ENCODE data around the gene ACOX2. TPM values are rescaled to one million over a fixed set of nuclear protein-coding genes. Genes with fewer than 3 reads are reported as not detected.

ACOX2 gene
- total RNA-seq, 1 experiment from 2014 or later: 12.8 TPM

DNA sequence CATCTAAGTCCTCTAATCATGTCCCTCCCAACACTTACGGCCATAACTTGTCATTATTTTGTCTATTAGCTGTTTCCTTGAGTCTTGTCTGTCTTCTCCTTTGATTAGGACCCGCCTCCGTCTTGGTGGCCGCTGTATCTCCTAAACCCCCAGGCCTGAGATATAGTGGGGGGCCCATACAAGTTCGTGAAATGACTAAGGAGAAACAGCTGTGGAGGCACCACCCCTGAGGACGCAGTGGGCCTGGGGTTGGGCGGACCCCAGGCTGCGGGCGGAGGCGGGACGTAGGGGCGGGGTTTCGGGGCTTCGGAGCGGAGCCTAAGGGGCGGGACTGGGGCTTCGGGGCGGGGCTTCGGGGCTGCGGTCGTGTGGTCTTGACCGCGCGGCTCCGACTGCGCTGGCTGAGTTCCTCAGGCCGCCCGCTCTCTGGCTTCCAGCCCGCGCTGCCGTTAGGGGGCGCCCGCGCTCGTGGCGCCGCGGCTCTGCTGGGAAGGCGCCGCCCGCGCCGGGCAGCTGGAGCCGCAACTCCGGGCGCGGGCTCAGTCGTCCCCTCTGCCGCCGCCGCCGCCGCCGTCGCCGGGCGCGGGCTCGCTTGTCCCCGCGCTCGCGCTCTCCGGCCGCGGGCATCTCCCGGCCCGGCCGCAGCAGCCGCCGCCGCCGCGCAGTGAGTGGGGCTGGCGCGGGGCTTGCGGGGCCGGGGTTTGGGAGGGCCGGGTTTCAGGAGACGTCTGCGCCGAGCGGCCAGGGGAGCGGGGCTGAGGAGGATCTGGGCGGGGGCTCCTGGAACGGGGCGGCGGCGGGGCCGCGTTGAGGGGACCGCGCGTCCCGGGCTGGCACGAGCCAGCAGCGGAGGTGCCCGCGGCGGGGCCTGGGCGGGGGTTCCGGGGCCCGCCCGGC lies 45.2 kb downstream of the ACOX2 start, which contains the start of gene KCTD6 (continued):
- TF ChIP-seq ZFX (IDR thresholded peaks at IDR 0.05): peak; percentile 74; the same call in 1 of the 2 replicates

DNA sequence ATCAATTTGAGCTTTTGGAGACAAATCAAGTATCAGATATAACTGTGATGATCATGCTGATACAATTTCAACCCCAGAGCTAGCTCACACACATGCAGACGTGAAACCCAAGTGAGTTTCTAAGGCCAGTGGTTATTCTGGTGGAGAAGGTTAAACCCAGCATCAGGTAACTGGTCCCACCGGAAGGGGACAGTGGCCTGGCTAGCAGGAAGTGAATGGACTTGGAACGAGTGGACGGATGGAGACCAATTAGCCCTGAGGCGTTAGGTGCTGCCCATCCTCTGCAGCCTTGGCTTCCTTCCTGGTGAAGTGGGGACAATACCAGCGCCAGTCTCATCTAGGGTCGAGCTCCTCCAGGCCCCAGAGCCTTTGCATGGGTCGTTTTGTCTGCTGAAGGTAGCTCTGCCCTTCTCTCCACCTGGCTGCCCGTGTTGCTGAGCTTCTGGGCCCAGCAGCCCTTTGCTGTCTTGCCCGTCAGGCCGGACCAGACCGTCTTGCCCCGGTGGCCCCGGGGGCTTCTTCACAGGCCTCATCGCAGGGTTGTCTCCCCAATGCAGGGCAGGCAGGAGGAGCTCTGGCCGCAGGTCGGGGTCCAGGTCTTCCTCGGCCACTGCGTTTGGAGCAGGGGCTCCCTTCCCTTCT lies 46.0 kb downstream of the ACOX2 start:
- Histone ChIP-seq H3K4me3 (replicated peaks in 1 of 2; ENCODE audit: low read depth in 1 of 2, low read length in 2 of 2) (peak overlapping the region; percentile 37 to 53), H3K4me2 (ENCODE audit: low read length) (peak overlapping the region; percentile 85), H3K27me3 (ENCODE audit: insufficient read depth, low read length) (no peaks in the 10 kb centered on the region), H2AFZ (ENCODE audit: low read depth, low read length, poor library complexity, severe bottlenecking) (peak overlapping the region; percentile 96), H3K79me2 (ENCODE audit: insufficient read depth, low read length) (peaks cover 38% of the 10 kb centered on the region), H3K4me1 (ENCODE audit: control insufficient read depth in 1 of 2, insufficient read depth in 2 of 2, low read length in 2 of 2) (peaks cover 20 to 45% of the 10 kb centered on the region in 2 experiments), H3K9ac (ENCODE audit: low read length) (peak overlapping the region; percentile 34; the same call in 1 of the 2 replicates), H3K27ac (ENCODE audit: low read depth, low read length) (peak overlapping the region; percentile 9; the same call in 1 of the 2 replicates), H3K9me3 (ENCODE audit: control insufficient read depth in 1 of 2, insufficient read depth in 1 of 2, low read depth in 1 of 2, low read length in 2 of 2) (no peaks in the 10 kb centered on the region), H3K36me3 (ENCODE audit: control insufficient read depth in 1 of 2, insufficient read depth in 2 of 2, low read length in 2 of 2) (no peaks in the 10 kb centered on the region), H3K9me2 (ENCODE audit: insufficient read depth) (no peaks in the 10 kb centered on the region), H4K20me1 (ENCODE audit: insufficient read depth) (no peaks in the 10 kb centered on the region)
- RAD21 ChIA-PET (ENCODE audit: low non-redundant PET in 1 of 2, low total read pairs in 2 of 2, uncharacterized antibody in 2 of 2, unreplicated experiment in 2 of 2): interaction anchor here in 1 of 2 experiments (1.1 kb wide), 1 partner anchor 20 kb away, joined by 3 read pairs; no protein-coding TSS in a partner anchor
- CTCF ChIA-PET: interaction anchor here (1.2 to 2.1 kb wide), 11 partner anchors 8 to 303 kb away, joined by 3 to 12 read pairs (median 5); partner anchors contain the start of genes HTD2, PXK and RPP14
- TF ChIP-seq ZFX (IDR thresholded peaks at IDR 0.05) (no peak), POLR2AphosphoS5 (IDR thresholded peaks at IDR 0.05; ENCODE audit: low read depth, low read length) (no peak), RAD21 (IDR thresholded peaks at IDR 0.05; ENCODE audit: low read depth) (no peak), YY1 (IDR thresholded peaks at IDR 0.05; ENCODE audit: extremely low read depth, insufficient replicate concordance, low read depth, low read length) (no peak), ELF1 (IDR thresholded peaks at IDR 0.05; ENCODE audit: borderline replicate concordance, low read depth) (no peak), SRF (IDR thresholded peaks at IDR 0.05; ENCODE audit: low read depth) (no peak), POLR2A (IDR thresholded peaks at IDR 0.05; ENCODE audit: borderline replicate concordance, extremely low read depth, insufficient read depth, insufficient read length) (no peak), TCF7L2 (IDR thresholded peaks at IDR 0.05; ENCODE audit: borderline replicate concordance, extremely low read depth, insufficient read depth, insufficient read length) (no peak), SP1 (IDR thresholded peaks at IDR 0.05; ENCODE audit: low read depth) (no peak)
- TF ChIP-seq, protein P1, sequence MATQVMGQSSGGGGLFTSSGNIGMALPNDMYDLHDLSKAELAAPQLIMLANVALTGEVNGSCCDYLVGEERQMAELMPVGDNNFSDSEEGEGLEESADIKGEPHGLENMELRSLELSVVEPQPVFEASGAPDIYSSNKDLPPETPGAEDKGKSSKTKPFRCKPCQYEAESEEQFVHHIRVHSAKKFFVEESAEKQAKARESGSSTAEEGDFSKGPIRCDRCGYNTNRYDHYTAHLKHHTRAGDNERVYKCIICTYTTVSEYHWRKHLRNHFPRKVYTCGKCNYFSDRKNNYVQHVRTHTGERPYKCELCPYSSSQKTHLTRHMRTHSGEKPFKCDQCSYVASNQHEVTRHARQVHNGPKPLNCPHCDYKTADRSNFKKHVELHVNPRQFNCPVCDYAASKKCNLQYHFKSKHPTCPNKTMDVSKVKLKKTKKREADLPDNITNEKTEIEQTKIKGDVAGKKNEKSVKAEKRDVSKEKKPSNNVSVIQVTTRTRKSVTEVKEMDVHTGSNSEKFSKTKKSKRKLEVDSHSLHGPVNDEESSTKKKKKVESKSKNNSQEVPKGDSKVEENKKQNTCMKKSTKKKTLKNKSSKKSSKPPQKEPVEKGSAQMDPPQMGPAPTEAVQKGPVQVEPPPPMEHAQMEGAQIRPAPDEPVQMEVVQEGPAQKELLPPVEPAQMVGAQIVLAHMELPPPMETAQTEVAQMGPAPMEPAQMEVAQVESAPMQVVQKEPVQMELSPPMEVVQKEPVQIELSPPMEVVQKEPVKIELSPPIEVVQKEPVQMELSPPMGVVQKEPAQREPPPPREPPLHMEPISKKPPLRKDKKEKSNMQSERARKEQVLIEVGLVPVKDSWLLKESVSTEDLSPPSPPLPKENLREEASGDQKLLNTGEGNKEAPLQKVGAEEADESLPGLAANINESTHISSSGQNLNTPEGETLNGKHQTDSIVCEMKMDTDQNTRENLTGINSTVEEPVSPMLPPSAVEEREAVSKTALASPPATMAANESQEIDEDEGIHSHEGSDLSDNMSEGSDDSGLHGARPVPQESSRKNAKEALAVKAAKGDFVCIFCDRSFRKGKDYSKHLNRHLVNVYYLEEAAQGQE (IDR thresholded peaks at IDR 0.05; ENCODE audit: low read depth): no peak
- TF ChIP-seq, protein P2, sequence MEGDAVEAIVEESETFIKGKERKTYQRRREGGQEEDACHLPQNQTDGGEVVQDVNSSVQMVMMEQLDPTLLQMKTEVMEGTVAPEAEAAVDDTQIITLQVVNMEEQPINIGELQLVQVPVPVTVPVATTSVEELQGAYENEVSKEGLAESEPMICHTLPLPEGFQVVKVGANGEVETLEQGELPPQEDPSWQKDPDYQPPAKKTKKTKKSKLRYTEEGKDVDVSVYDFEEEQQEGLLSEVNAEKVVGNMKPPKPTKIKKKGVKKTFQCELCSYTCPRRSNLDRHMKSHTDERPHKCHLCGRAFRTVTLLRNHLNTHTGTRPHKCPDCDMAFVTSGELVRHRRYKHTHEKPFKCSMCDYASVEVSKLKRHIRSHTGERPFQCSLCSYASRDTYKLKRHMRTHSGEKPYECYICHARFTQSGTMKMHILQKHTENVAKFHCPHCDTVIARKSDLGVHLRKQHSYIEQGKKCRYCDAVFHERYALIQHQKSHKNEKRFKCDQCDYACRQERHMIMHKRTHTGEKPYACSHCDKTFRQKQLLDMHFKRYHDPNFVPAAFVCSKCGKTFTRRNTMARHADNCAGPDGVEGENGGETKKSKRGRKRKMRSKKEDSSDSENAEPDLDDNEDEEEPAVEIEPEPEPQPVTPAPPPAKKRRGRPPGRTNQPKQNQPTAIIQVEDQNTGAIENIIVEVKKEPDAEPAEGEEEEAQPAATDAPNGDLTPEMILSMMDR (IDR thresholded peaks at IDR 0.05 in 2 of 3, conservative IDR thresholded peaks at IDR 0.05 in 1 of 3; ENCODE audit: borderline replicate concordance in 1 of 3, insufficient read depth in 1 of 3, low read depth in 2 of 3, low read length in 2 of 3): no peak
- TF ChIP-seq, protein P3, sequence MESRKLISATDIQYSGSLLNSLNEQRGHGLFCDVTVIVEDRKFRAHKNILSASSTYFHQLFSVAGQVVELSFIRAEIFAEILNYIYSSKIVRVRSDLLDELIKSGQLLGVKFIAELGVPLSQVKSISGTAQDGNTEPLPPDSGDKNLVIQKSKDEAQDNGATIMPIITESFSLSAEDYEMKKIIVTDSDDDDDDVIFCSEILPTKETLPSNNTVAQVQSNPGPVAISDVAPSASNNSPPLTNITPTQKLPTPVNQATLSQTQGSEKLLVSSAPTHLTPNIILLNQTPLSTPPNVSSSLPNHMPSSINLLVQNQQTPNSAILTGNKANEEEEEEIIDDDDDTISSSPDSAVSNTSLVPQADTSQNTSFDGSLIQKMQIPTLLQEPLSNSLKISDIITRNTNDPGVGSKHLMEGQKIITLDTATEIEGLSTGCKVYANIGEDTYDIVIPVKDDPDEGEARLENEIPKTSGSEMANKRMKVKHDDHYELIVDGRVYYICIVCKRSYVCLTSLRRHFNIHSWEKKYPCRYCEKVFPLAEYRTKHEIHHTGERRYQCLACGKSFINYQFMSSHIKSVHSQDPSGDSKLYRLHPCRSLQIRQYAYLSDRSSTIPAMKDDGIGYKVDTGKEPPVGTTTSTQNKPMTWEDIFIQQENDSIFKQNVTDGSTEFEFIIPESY (IDR thresholded peaks at IDR 0.05; ENCODE audit: extremely low read depth, insufficient replicate concordance, low read length): no peak
- TF ChIP-seq, protein P4, sequence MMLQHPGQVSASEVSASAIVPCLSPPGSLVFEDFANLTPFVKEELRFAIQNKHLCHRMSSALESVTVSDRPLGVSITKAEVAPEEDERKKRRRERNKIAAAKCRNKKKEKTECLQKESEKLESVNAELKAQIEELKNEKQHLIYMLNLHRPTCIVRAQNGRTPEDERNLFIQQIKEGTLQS (IDR thresholded peaks at IDR 0.05): no peak
- no TSS peak for BruUV-seq (replicated peaks)
- DNase-seq (ENCODE audit: low read depth, low spot score) (no peak), ATAC-seq (no peak)
- POLR2A ChIA-PET: interaction anchor here (0.8 to 1.1 kb wide), 2 partner anchors 36 to 185 kb away, joined by 3 read pairs; partner anchors contain the start of genes HTD2 and RPP14
- intact Hi-C loops (cut with micrococcal nuclease): loop anchor here (1.0 kb wide), 1 partner anchor 35 kb away; no protein-coding TSS in a partner anchor
